Thyroid gland (tissue), 4 donors: ENCODE measurements around the gene OCIAD1. TPM values are rescaled to one million over a fixed set of nuclear protein-coding genes. Genes with fewer than 3 reads are reported as not detected.

Source experiments
- DNase-seq, 2 donors: peaks; one replicate each; pipeline ENCODE4 v3.0.0-alpha.2; 2019
- H3K27ac ChIP-seq, 3 donors: fragments of 200-600 bp; sonication (generic); 1 replicate in 2 of 3; 2 replicates in 1 of 3; pipeline ENCODE4 v1.5.1; 2016 to 2019; ENCODE audit warnings: mild to moderate bottlenecking in 1 of 3, moderate library complexity in 1 of 3
- H3K27me3 ChIP-seq: fragments of 200-600 bp; sonication (generic); one replicate; pipeline ENCODE4 v1.5.1; 2019
- H3K36me3 ChIP-seq, 2 donors: fragments of 200-600 bp; sonication (generic); one replicate each; pipeline ENCODE4 v1.5.1; 2016 to 2019
- H3K4me1 ChIP-seq, 2 donors: fragments of 200-600 bp; sonication (generic); one replicate each; pipeline ENCODE4 v1.5.1; 2017 to 2019
- H3K4me3 ChIP-seq, 3 donors: fragments of 200-600 bp; sonication (generic); replicated peaks in 1 of 3; 1 replicate in 2 of 3; 2 replicates in 1 of 3; pipeline ENCODE4 v1.5.1; 2016; ENCODE audit warnings: mild to moderate bottlenecking in 1 of 3
- H3K9me3 ChIP-seq: fragments of 200-600 bp; sonication (generic); one replicate; pipeline ENCODE4 v1.5.1; 2017
- CTCF ChIP-seq, 6 experiments: fragments of 200-600 bp in 3 of 6; fragments of 450-650 bp in 3 of 6; sonication (generic) in 3 of 6; IDR thresholded peaks; one replicate each; pipeline ENCODE4 v1.5.1; 2016 to 2019; ENCODE audit warnings: antibody characterized with exemption in 6 of 6, mild to moderate bottlenecking in 2 of 6, inconsistent platforms in 1 of 6, moderate library complexity in 1 of 6
- POLR2A ChIP-seq, 2 donors: fragments of 450-650 bp; IDR thresholded peaks; one replicate each; pipeline ENCODE4 v1.6.1; 2017; ENCODE audit warnings: antibody characterized with exemption in 2 of 2, mild to moderate bottlenecking in 2 of 2, moderate library complexity in 1 of 2
- WGBS, 2 donors: methylation state at CpG; one replicate each; pipeline ENCODE4 v1.1.5; 2017; 5-methylcytosine and 5-hydroxymethylcytosine counted together
- intact Hi-C: fragments of 100-400 bp; cut with DNase I; formaldehyde crosslinking; loops from one replicate; pipeline ENCODE4 v1.15.1; 2023
- total RNA-seq, 4 donors: library from RNA; depleted of rRNA; stranded (reverse); fragments of >200 nt; gene quantifications; one replicate each; pipeline ENCODE4 v1.2.3, GENCODE V29; 2016

Gene OCIAD1
- total RNA-seq, 4 donors from 2014 or later, result 150 to 273 (median 213) TPM

GRCh38 chr4:48853604-48854394 is 22.9 kb downstream of the OCIAD1 start:
- Histone ChIP-seq H3K4me1 (no peaks in the 10 kb centered on the region), H3K9me3 (no peaks in the 10 kb centered on the region), H3K36me3 (peaks cover 8 to 24% of the 10 kb centered on the region in 2 donors), H3K4me3 (no peak overlapping the region), H3K27me3 (no peaks in the 10 kb centered on the region), H3K27ac (no peak overlapping the region)
- TF ChIP-seq CTCF (IDR thresholded peaks at IDR 0.05) (no peak), POLR2A (IDR thresholded peaks at IDR 0.05) (no peak)
- no peak for DNase-seq
- WGBS, 2 donors, result 94 to 97% methylated on average over 4 of the region's 4 CpGs
- intact Hi-C loops, result loop anchor here (10.0 kb wide), 1 partner anchor 279 kb away; no protein-coding TSS in a partner anchor

- no peak overlapping the region for H3K4me3 ChIP-seq
- H3K4me1 ChIP-seq, result no peaks in the 10 kb centered on the region
- H3K27ac ChIP-seq, result no peak overlapping the region
- H3K36me3 ChIP-seq, result peaks cover 3 to 24% of the 10 kb centered on the region in 2 donors
- H3K27me3 ChIP-seq, result no peaks in the 10 kb centered on the region
- WGBS, 2 donors, result 97 to 100% methylated on average over 1 of the region's 1 CpG
- TF ChIP-seq POLR2A (IDR thresholded peaks at IDR 0.05), result no peak
- TF ChIP-seq CTCF (IDR thresholded peaks at IDR 0.05), result no peak
- intact Hi-C loops, result loop anchor here (10.0 kb wide), 1 partner anchor 280 kb away; no protein-coding TSS in a partner anchor
- no peaks in the 10 kb centered on the region for H3K9me3 ChIP-seq
- no peak for DNase-seq
These were observed 23.5 kb downstream of the OCIAD1 start for GRCh38 chr4:48854395-48854683.

GRCh38 chr4:48854982-48855381 is 24.1 kb downstream of the OCIAD1 start:
- TF ChIP-seq CTCF (IDR thresholded peaks at IDR 0.05), result no peak
- TF ChIP-seq POLR2A (IDR thresholded peaks at IDR 0.05), result no peak
- Histone ChIP-seq H3K4me3 (no peak overlapping the region), H3K36me3 (peaks cover 2 to 24% of the 10 kb centered on the region in 2 donors), H3K27me3 (no peaks in the 10 kb centered on the region), H3K9me3 (no peaks in the 10 kb centered on the region), H3K4me1 (no peaks in the 10 kb centered on the region), H3K27ac (no peak overlapping the region)
- no peak for DNase-seq
- 92 to 95% methylated on average over 2 of the region's 2 CpGs for WGBS, 2 donors
- intact Hi-C loops, result loop anchor here (10.0 kb wide), 1 partner anchor 280 kb away; no protein-coding TSS in a partner anchor

- 95 to 96% methylated on average over 7 of the region's 7 CpGs for WGBS, 2 donors
- Histone ChIP-seq H3K4me1 (no peaks in the 10 kb centered on the region), H3K9me3 (no peaks in the 10 kb centered on the region), H3K36me3 (peaks cover 0 to 22% of the 10 kb centered on the region in 2 donors), H3K27ac (no peak overlapping the region), H3K27me3 (no peaks in the 10 kb centered on the region), H3K4me3 (no peak overlapping the region)
- no peak for DNase-seq
- intact Hi-C loops, result loop anchor here (10.0 kb wide), 1 partner anchor 283 kb away; no protein-coding TSS in a partner anchor
- TF ChIP-seq CTCF (IDR thresholded peaks at IDR 0.05), result no peak
- TF ChIP-seq POLR2A (IDR thresholded peaks at IDR 0.05), result no peak
These were observed 27.2 kb downstream of the OCIAD1 start for GRCh38 chr4:48858130-48858529.

- no peak for TF ChIP-seq CTCF (IDR thresholded peaks at IDR 0.05)
- no peak for TF ChIP-seq POLR2A (IDR thresholded peaks at IDR 0.05)
- intact Hi-C loops, result no loop called here
- 92% methylated on average over 3 of the region's 3 CpGs for WGBS, 2 donors
- Histone ChIP-seq H3K27me3 (no peaks in the 10 kb centered on the region), H3K36me3 (peaks cover 0 to 16% of the 10 kb centered on the region in 2 donors), H3K27ac (no peak overlapping the region), H3K4me3 (no peak overlapping the region), H3K9me3 (no peaks in the 10 kb centered on the region), H3K4me1 (no peaks in the 10 kb centered on the region)
- no peak for DNase-seq
These were observed 31.1 kb downstream of the OCIAD1 start for GRCh38 chr4:48862038-48862437.
